MM.1S (cell line): Measurements from ENCODE around the gene ACKR3.

Experiments
- DNase-seq: peaks from one replicate; pipeline ENCODE4 v3.0.0-alpha.2; 2015
- H2AFZ ChIP-seq: fragments of 300-600 bp; sonication (generic); 2 replicates; pipeline ENCODE4 v1.6.0; 2016; ENCODE audit warnings: antibody characterized with exemption, low read length
- H3F3A ChIP-seq: fragments of 300-600 bp; sonication (generic); 2 replicates; pipeline ENCODE4 v1.6.1; 2016; ENCODE audit warnings: mild to moderate bottlenecking, antibody characterized with exemption, low read length, moderate library complexity, mixed read lengths; ENCODE audit not compliant: insufficient read depth
- H3K27ac ChIP-seq: fragments of 300-600 bp; sonication (generic); 2 replicates; pipeline ENCODE4 v1.5.1; 2016; ENCODE audit warnings: mild to moderate bottlenecking, low read length
- H3K27me3 ChIP-seq: fragments of 300-600 bp; sonication (generic); replicated peaks from 2 replicates; pipeline ENCODE4 v1.6.0; 2016; ENCODE audit warnings: low read length; ENCODE audit not compliant: insufficient read depth
- H3K36me3 ChIP-seq: fragments of 300-600 bp; sonication (generic); replicated peaks from 2 replicates; pipeline ENCODE4 v1.6.1; 2016; ENCODE audit warnings: mild to moderate bottlenecking, low read length, mixed read lengths; ENCODE audit not compliant: insufficient read depth
- H3K4me1 ChIP-seq: fragments of 300-600 bp; sonication (generic); 2 replicates; pipeline ENCODE4 v1.6.1; 2016; ENCODE audit warnings: low read length, mixed read lengths
- H3K4me2 ChIP-seq: fragments of 300-600 bp; sonication (generic); 2 replicates; pipeline ENCODE4 v1.6.0; 2016; ENCODE audit warnings: low read depth, low read length
- H3K4me3 ChIP-seq: fragments of 300-600 bp; sonication (generic); 2 replicates; pipeline ENCODE4 v1.5.1; 2016; ENCODE audit warnings: low read length, mixed read lengths
- H3K79me2 ChIP-seq: fragments of 300-600 bp; sonication (generic); 2 replicates; pipeline ENCODE4 v1.6.1; 2016; ENCODE audit warnings: mixed run types, low read length, mixed read lengths
- H3K9ac ChIP-seq: fragments of 300-600 bp; sonication (generic); 2 replicates; pipeline ENCODE4 v1.6.1; 2016; ENCODE audit warnings: low read length, mixed read lengths
- H3K9me2 ChIP-seq: fragments of 300-600 bp; sonication (generic); replicated peaks from 2 replicates; pipeline ENCODE4 v1.6.1; 2016; ENCODE audit warnings: mild to moderate bottlenecking, low read length, mixed read lengths; ENCODE audit not compliant: insufficient read depth
- H3K9me3 ChIP-seq: fragments of 300-600 bp; sonication (generic); replicated peaks from 2 replicates; pipeline ENCODE4 v1.6.1; 2016; ENCODE audit warnings: mild to moderate bottlenecking, low read length, mixed read lengths; ENCODE audit not compliant: insufficient read depth
- H4K20me1 ChIP-seq: fragments of 300-600 bp; sonication (generic); 2 replicates; pipeline ENCODE4 v1.6.1; 2016; ENCODE audit warnings: mild to moderate bottlenecking, low read length, moderate library complexity, mixed read lengths; ENCODE audit not compliant: insufficient read depth
- CTCF ChIP-seq: fragments of 300-600 bp; sonication (generic); IDR thresholded peaks from 2 replicates; pipeline ENCODE4 v1.5.1; 2016; ENCODE audit warnings: antibody characterized with exemption, low read length, mixed read lengths
- EZH2 ChIP-seq: fragments of 300-600 bp; sonication (generic); optimal IDR thresholded peaks from 2 replicates; pipeline ENCODE3; 2017; ENCODE audit warnings: low read depth, mild to moderate bottlenecking, antibody characterized with exemption, low read length, mixed read lengths
- EZH2phosphoT487 ChIP-seq: fragments of 300-600 bp; sonication (generic); IDR thresholded peaks from 2 replicates; pipeline ENCODE4 v1.6.1; 2018; ENCODE audit warnings: antibody characterized with exemption, low read length

Gene ACKR3

GRCh38 chr2:236531996-236532395 is 37.6 kb upstream of the ACKR3 start:
- no peaks in the 10 kb centered on the region for H3K79me2 ChIP-seq
- no peak overlapping the region for H3K9ac ChIP-seq
- no peaks in the 10 kb centered on the region for H4K20me1 ChIP-seq
- H2AFZ ChIP-seq = no peak overlapping the region
- no peaks in the 10 kb centered on the region for H3K27me3 ChIP-seq
- H3K4me2 ChIP-seq = no peak overlapping the region
- H3K4me3 ChIP-seq = no peak overlapping the region
- no peaks in the 10 kb centered on the region for H3F3A ChIP-seq
- H3K9me2 ChIP-seq = no peaks in the 10 kb centered on the region
- DNase-seq = no peak
- no peak overlapping the region for H3K27ac ChIP-seq
- H3K4me1 ChIP-seq = peaks cover 6% of the 10 kb centered on the region
- TF ChIP-seq CTCF = no peak
- no peak for TF ChIP-seq EZH2phosphoT487
- TF ChIP-seq EZH2 = no peak
- H3K9me3 ChIP-seq = no peaks in the 10 kb centered on the region
- H3K36me3 ChIP-seq = no peaks in the 10 kb centered on the region

- H3K4me2 ChIP-seq = no peak overlapping the region
- no peak overlapping the region for H3K9ac ChIP-seq
- H3K27ac ChIP-seq = no peak overlapping the region
Observed at GRCh38 chr2:236533343-236533742, 36.3 kb upstream of the ACKR3 start.

GRCh38 chr2:236535024-236535423 is 34.6 kb upstream of the ACKR3 start:
- Histone ChIP-seq H3K27ac (no peak overlapping the region), H3F3A (no peaks in the 10 kb centered on the region), H3K4me1 (peaks cover 14% of the 10 kb centered on the region), H3K4me2 (no peak overlapping the region), H3K79me2 (no peaks in the 10 kb centered on the region), H3K9me3 (no peaks in the 10 kb centered on the region), H3K27me3 (no peaks in the 10 kb centered on the region), H3K36me3 (no peaks in the 10 kb centered on the region), H2AFZ (no peak overlapping the region), H4K20me1 (no peaks in the 10 kb centered on the region), H3K9ac (no peak overlapping the region), H3K9me2 (no peaks in the 10 kb centered on the region), H3K4me3 (no peak overlapping the region)
- TF ChIP-seq EZH2phosphoT487 (no peak), EZH2 (no peak), CTCF (no peak)
- DNase-seq = no peak

More at GRCh38 chr2:236533343-236533742, 36.3 kb upstream of the ACKR3 start:
- Histone ChIP-seq H3K36me3 (no peaks in the 10 kb centered on the region), H3K4me1 (peaks cover 14% of the 10 kb centered on the region), H4K20me1 (no peaks in the 10 kb centered on the region), H3K9me2 (no peaks in the 10 kb centered on the region), H3K9me3 (no peaks in the 10 kb centered on the region), H3F3A (no peaks in the 10 kb centered on the region), H3K27me3 (no peaks in the 10 kb centered on the region), H3K79me2 (no peaks in the 10 kb centered on the region), H2AFZ (no peak overlapping the region), H3K4me3 (no peak overlapping the region)
- DNase-seq = no peak
- TF ChIP-seq CTCF = no peak
- TF ChIP-seq EZH2phosphoT487 = no peak
- no peak for TF ChIP-seq EZH2
